Measurements from ENCODE around the gene SLC22A5.
"Not testable (repeated sequence)": the region's sequence is repeated elsewhere in the genome, so short reads cannot be mapped to it uniquely, and the experiment has no call there.

The SLC22A5 gene

DNA sequence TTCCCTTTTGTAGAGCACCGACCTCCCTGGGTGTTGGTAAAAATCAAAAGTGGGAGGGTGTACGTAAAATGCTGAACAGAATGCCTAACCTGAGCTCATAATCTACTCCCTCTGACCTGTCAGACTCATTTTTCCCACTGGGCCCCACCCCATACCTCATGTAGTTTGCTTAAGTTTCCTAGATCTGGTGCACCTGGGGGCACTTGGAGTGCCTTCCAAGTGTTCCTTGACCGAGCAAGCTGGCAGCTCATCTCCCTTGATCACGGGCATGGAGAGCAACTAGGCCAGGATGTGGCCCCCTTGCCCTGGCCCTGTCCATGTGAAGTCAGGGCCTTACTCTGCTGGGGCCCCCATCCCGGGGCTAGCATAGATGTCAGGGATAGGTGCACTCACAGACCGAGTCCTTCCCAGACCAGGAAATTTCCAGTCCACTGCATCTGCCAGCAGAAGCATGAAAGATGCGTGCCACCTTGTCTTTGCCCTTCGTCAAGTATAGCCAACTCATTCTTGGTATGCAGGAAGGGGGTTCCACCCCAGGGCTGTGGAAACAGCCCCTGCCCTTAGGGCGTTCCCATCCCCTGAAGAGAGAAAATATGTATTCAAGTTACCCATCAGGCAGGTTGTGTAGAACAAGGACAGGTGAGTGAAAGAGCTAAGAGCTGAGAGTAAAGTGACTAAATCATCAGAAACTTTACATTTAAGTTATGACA, 41.9 kb downstream of the SLC22A5 start:
- Mint-ChIP-seq H3K36me3 (ENCODE audit: low read depth) (no peaks in the 10 kb centered on the region), H3K4me1 (peaks cover 28% of the 10 kb centered on the region), H3K27ac (peak overlapping the region; percentile 93 to 98 (median 97)), H3K9me3 (peaks cover 3% of the 10 kb centered on the region), H3K4me3 (peak overlapping the region; percentile 84 to 93 (median 90)), H3K27me3 (ENCODE audit: low read depth) (no peaks in the 10 kb centered on the region)
- peak in 1 of 3 experiments; percentile 14 for TF ChIP-seq CTCF (IDR thresholded peaks at IDR 0.05; ENCODE audit: unreplicated experiment in 3 of 3)

DNA sequence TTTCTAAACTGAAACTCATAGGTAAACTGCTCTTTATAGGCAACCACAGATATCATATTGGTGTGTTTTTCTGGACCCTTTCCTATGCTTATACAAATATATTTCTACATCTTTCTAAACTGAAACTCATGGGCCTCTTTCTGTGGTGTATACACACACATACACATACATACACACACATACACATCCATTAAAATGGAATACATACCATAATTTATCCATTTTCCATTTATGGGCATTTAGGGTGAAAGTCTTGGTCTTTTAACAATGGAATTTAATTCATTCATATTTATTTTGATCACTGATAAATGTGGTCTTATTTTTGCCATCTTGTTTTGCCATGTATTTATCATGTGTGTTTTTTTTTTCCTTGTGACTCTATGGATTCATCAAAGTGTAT, 44.1 kb downstream of the SLC22A5 start:
- Mint-ChIP-seq H3K36me3 (ENCODE audit: low read depth) (no peaks in the 10 kb centered on the region), H3K4me1 (peaks cover 35% of the 10 kb centered on the region), H3K27ac (peak overlapping the region in 2 of 3 experiments; percentile 38 to 98), H3K9me3 (no peaks in the 10 kb centered on the region), H3K4me3 (peak overlapping the region in 2 of 3 experiments; percentile 28 to 75), H3K27me3 (ENCODE audit: low read depth) (peaks cover 3% of the 10 kb centered on the region)
- no peak for TF ChIP-seq CTCF (IDR thresholded peaks at IDR 0.05; ENCODE audit: unreplicated experiment in 3 of 3)

DNA sequence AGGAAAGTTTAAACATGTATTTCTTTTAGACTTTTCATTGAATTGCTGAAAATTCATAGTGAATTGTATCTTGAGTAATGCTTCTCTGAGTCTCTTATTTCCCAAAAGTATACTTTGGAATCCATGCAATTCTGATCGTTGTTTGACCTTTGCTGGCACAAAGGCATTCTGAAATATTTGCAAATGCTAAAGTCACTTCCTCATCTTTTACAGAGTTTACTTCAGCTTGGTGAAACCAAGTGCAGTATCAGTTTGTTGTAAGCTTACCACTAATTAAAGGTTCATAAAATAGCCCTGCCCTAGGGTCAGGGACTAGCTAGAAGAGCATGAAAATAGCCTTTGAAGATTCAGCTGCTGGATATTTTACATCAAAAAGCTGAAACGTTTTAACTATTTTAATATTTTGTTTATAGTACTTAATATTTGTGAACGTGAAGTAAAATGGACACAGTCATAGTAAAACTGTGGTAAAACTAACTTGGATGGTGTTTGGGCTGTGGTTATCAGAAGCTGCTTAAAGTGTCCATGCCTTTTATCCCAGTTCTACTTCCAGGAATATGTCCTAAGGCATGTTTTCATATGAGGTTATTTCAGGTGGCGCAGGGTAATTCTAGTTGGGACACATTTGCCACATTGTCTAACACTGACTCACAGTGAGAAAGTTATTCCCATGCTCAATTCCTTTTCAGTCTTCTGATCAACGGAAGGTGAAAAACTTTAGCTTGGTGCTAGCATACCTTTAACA, 45.3 kb downstream of the SLC22A5 start:
- H3K27me3 Mint-ChIP-seq (ENCODE audit: low read depth) = peaks cover 3% of the 10 kb centered on the region
- peaks cover 37% of the 10 kb centered on the region for H3K4me1 Mint-ChIP-seq
- H3K9me3 Mint-ChIP-seq = no peaks in the 10 kb centered on the region
- peak overlapping the region in 2 of 3 experiments; percentile 13 to 70 for H3K4me3 Mint-ChIP-seq
- no peaks in the 10 kb centered on the region for H3K36me3 Mint-ChIP-seq (ENCODE audit: low read depth)
- no peak for TF ChIP-seq CTCF (IDR thresholded peaks at IDR 0.05; ENCODE audit: unreplicated experiment in 3 of 3)
- peak overlapping the region; percentile 15 to 98 (median 81) for H3K27ac Mint-ChIP-seq

GRCh38 chr5:132415516-132415915, 46.0 kb downstream of the SLC22A5 start:
- H3K4me1 Mint-ChIP-seq = peaks cover 44% of the 10 kb centered on the region
- not testable (repeated sequence) for H3K4me3 Mint-ChIP-seq; H3K9me3 Mint-ChIP-seq; H3K27me3 Mint-ChIP-seq (ENCODE audit: low read depth); H3K36me3 Mint-ChIP-seq (ENCODE audit: low read depth); H3K27ac Mint-ChIP-seq

GRCh38 chr5:132416306-132417009, 46.9 kb downstream of the SLC22A5 start:
- no peaks in the 10 kb centered on the region for H3K9me3 Mint-ChIP-seq
- no peak for TF ChIP-seq CTCF (IDR thresholded peaks at IDR 0.05; ENCODE audit: unreplicated experiment in 3 of 3)

GRCh38 chr5:132417010-132417439, 47.5 kb downstream of the SLC22A5 start:
- Mint-ChIP-seq H3K4me1 (peaks cover 38% of the 10 kb centered on the region), H3K4me3 (no peak overlapping the region), H3K9me3 (no peaks in the 10 kb centered on the region), H3K27ac (peak overlapping the region in 1 of 3 experiments; percentile 84), H3K36me3 (ENCODE audit: low read depth) (no peaks in the 10 kb centered on the region), H3K27me3 (ENCODE audit: low read depth) (peaks cover 3% of the 10 kb centered on the region)
- TF ChIP-seq CTCF (IDR thresholded peaks at IDR 0.05; ENCODE audit: unreplicated experiment in 3 of 3) = no peak

More at GRCh38 chr5:132416306-132417009, 46.9 kb downstream of the SLC22A5 start:
- Mint-ChIP-seq H3K4me3 (no peak overlapping the region), H3K27ac (no peak overlapping the region), H3K27me3 (ENCODE audit: low read depth) (peaks cover 3% of the 10 kb centered on the region), H3K36me3 (ENCODE audit: low read depth) (no peaks in the 10 kb centered on the region), H3K4me1 (peaks cover 43% of the 10 kb centered on the region)

All from nephron (organoid).